NB4 (cell line): ENCODE measurements around the gene PREB.

Source experiments
- MYC ChIP-seq: IDR thresholded peaks from 2 replicates; pipeline ENCODE4 v1.6.1; 2011; ENCODE audit warnings: low read depth, low read length
- POLR2A ChIP-seq: IDR thresholded peaks from 2 replicates; pipeline ENCODE4 v1.6.1; 2011; ENCODE audit warnings: mild to moderate bottlenecking; ENCODE audit not compliant: insufficient read length; ENCODE audit errors: extremely low read depth
- TF ChIP-seq, protein P1 (sequence below): IDR thresholded peaks from one replicate; pipeline ENCODE4 v1.5.1; 2012; ENCODE audit warnings: low read depth, low read length
- TF ChIP-seq, protein P2 (sequence below): IDR thresholded peaks from 2 replicates; pipeline ENCODE4 v1.6.1; 2011; ENCODE audit warnings: low read depth, low read length

DNA sequence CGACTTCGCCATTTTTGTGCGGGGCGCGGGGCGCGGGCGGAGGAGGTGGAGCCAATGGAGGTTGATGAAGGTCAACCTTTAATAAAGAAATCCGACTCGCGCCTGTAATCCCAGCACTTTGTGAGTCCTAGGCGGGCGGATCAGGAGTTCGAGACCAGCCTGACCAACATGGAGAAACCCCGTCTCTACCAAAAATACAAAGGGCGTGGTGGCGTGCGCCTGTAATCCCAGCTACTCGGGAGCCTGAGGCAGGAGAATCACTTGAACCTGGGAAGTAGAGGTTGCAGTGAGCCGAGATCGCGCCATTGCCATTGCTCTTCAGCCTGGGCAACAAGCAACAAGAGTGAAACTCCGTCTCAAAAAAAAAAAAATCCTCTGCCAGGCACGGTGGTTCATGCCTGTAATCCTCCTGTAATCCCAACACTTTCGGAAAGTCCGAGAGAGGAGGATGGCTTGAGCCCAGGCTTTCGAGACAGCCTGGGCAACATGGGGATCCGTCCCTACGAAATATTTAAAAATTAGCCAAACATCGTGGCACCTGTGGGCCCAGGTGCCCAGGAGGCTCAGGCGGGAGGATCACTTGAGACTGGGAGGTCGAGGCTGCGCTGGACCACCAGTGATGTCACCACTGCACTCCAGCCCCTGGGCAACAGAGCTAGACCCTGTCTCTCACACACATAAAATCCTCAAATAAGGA is 493 bp upstream of the PREB start:
- TF ChIP-seq, protein P1, sequence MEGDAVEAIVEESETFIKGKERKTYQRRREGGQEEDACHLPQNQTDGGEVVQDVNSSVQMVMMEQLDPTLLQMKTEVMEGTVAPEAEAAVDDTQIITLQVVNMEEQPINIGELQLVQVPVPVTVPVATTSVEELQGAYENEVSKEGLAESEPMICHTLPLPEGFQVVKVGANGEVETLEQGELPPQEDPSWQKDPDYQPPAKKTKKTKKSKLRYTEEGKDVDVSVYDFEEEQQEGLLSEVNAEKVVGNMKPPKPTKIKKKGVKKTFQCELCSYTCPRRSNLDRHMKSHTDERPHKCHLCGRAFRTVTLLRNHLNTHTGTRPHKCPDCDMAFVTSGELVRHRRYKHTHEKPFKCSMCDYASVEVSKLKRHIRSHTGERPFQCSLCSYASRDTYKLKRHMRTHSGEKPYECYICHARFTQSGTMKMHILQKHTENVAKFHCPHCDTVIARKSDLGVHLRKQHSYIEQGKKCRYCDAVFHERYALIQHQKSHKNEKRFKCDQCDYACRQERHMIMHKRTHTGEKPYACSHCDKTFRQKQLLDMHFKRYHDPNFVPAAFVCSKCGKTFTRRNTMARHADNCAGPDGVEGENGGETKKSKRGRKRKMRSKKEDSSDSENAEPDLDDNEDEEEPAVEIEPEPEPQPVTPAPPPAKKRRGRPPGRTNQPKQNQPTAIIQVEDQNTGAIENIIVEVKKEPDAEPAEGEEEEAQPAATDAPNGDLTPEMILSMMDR, result no peak
- TF ChIP-seq MYC (no peak), POLR2A (no peak)
- TF ChIP-seq, protein P2, sequence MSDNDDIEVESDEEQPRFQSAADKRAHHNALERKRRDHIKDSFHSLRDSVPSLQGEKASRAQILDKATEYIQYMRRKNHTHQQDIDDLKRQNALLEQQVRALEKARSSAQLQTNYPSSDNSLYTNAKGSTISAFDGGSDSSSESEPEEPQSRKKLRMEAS, result no peak
